Astrocyte (in vitro differentiated cells and primary cell): Measurements from ENCODE around the gene ASF1B. TPM values are rescaled to one million over a fixed set of nuclear protein-coding genes. Genes with fewer than 3 reads are reported as not detected.

ENCODE experiments used
- DNase-seq: peaks from one replicate; pipeline ENCODE4 v3.0.0-alpha.2; 2010; ENCODE audit warnings: low read depth
- FAIRE-seq: peaks from 2 replicates; lab custom pipeline; 2011; peaks lifted over from hg19 to GRCh38; lab: Jason Lieb, UNC
- H2AFZ ChIP-seq: 2 replicates; pipeline ENCODE4 v1.6.0; 2012; ENCODE audit warnings: low read depth, low read length, inconsistent platforms
- H3K27ac ChIP-seq: 2 replicates; pipeline ENCODE4 v1.5.1; 2011; ENCODE audit warnings: low read depth, low read length, inconsistent platforms
- H3K27me3 ChIP-seq: 2 replicates; pipeline ENCODE4 v1.6.0; 2011; ENCODE audit warnings: low read length, inconsistent platforms; ENCODE audit not compliant: insufficient read depth
- H3K36me3 ChIP-seq: 2 replicates; pipeline ENCODE4 v1.5.1; 2011; ENCODE audit warnings: low read length, inconsistent platforms; ENCODE audit not compliant: insufficient read depth
- H3K4me1 ChIP-seq: 2 replicates; pipeline ENCODE4 v1.5.1; 2011; ENCODE audit warnings: low read length, inconsistent platforms; ENCODE audit not compliant: insufficient read depth
- H3K4me2 ChIP-seq: 2 replicates; pipeline ENCODE4 v1.6.0; 2012; ENCODE audit warnings: low read length, inconsistent platforms
- H3K4me3 ChIP-seq: 2 replicates; pipeline ENCODE4 v1.5.1; 2011; ENCODE audit warnings: low read depth, mild to moderate bottlenecking, low read length, inconsistent platforms; ENCODE audit not compliant: insufficient read depth
- H3K79me2 ChIP-seq: 2 replicates; pipeline ENCODE4 v1.6.0; 2012; ENCODE audit warnings: mild to moderate bottlenecking, low read length, inconsistent platforms; ENCODE audit not compliant: insufficient read depth
- H3K9ac ChIP-seq: 2 replicates; pipeline ENCODE4 v1.6.0; 2012; ENCODE audit warnings: mild to moderate bottlenecking, low read length, inconsistent platforms
- H3K9me3 ChIP-seq: 2 replicates; pipeline ENCODE4 v1.5.1; 2012; ENCODE audit warnings: low read depth, mild to moderate bottlenecking, low read length, inconsistent platforms; ENCODE audit not compliant: insufficient read depth
- H4K20me1 ChIP-seq: 2 replicates; pipeline ENCODE4 v1.6.0; 2012; ENCODE audit warnings: low read length, inconsistent platforms; ENCODE audit not compliant: insufficient read depth
- H3K27ac Mint-ChIP-seq: one replicate; pipeline ENCODE4 v1.8.0; 2021; ENCODE audit warnings: mild to moderate bottlenecking, mixed read lengths; ENCODE audit not compliant: unreplicated experiment
- H3K27me3 Mint-ChIP-seq: one replicate; pipeline ENCODE4 v1.8.0; 2021; ENCODE audit warnings: low read depth, mixed read lengths; ENCODE audit not compliant: unreplicated experiment
- H3K36me3 Mint-ChIP-seq: one replicate; pipeline ENCODE4 v1.8.0; 2021; ENCODE audit warnings: low read depth, mixed read lengths; ENCODE audit not compliant: unreplicated experiment
- H3K4me1 Mint-ChIP-seq: one replicate; pipeline ENCODE4 v1.8.0; 2021; ENCODE audit warnings: low read depth, mixed read lengths; ENCODE audit not compliant: unreplicated experiment
- H3K4me3 Mint-ChIP-seq: one replicate; pipeline ENCODE4 v1.8.0; 2021; ENCODE audit warnings: mild to moderate bottlenecking, moderate library complexity, mixed read lengths; ENCODE audit not compliant: unreplicated experiment
- H3K9me3 Mint-ChIP-seq: one replicate; pipeline ENCODE4 v1.8.0; 2021; ENCODE audit warnings: mild to moderate bottlenecking, mixed read lengths; ENCODE audit not compliant: unreplicated experiment
- CTCF ChIP-seq: IDR thresholded peaks from 2 replicates; pipeline ENCODE4 v1.5.1; 2011; ENCODE audit warnings: low read depth, mild to moderate bottlenecking, inconsistent platforms, low read length, moderate library complexity; ENCODE audit not compliant: insufficient read depth
- EZH2 ChIP-seq: IDR thresholded peaks from 2 replicates; pipeline ENCODE4 v1.6.1; 2012; ENCODE audit warnings: mild to moderate bottlenecking, low read length, inconsistent platforms; ENCODE audit not compliant: insufficient read depth
- total RNA-seq: library from RNA; stranded (reverse); gene quantifications from 2 replicates; pipeline ENCODE4 v1.2.1, GENCODE V29; 2021

The ASF1B gene
- total RNA-seq, 1 donor from 2014 or later, result 1.9 TPM

- H3K9me3 Mint-ChIP-seq, result no peaks in the 10 kb centered on the region
- H4K20me1 ChIP-seq, result no peaks in the 10 kb centered on the region
- no peaks in the 10 kb centered on the region for H3K9me3 ChIP-seq
- peak overlapping the region; percentile 68 for H3K9ac ChIP-seq
- no peaks in the 10 kb centered on the region for H3K27me3 ChIP-seq
- DNase-seq, result no peak
- H3K4me1 Mint-ChIP-seq, result peaks cover 8% of the 10 kb centered on the region
- no peaks in the 10 kb centered on the region for H3K27me3 Mint-ChIP-seq
- peak overlapping the region; percentile 90 for H3K4me2 ChIP-seq
- no peak overlapping the region for H3K27ac ChIP-seq
- no peak for FAIRE-seq
- H3K36me3 Mint-ChIP-seq, result no peaks in the 10 kb centered on the region
- H3K4me1 ChIP-seq, result peaks cover 8% of the 10 kb centered on the region
- peak overlapping the region; percentile 68 for H3K4me3 ChIP-seq
- peak overlapping the region; percentile 74 for H3K4me3 Mint-ChIP-seq
- no peaks in the 10 kb centered on the region for H3K36me3 ChIP-seq
- H2AFZ ChIP-seq, result no peak overlapping the region
- TF ChIP-seq CTCF (no peak), EZH2 (no peak)
- peak overlapping the region; percentile 53 for H3K27ac Mint-ChIP-seq
- H3K79me2 ChIP-seq, result peaks cover 18% of the 10 kb centered on the region
Observed at GRCh38 chr19:14135355-14135754, 1.0 kb downstream of the ASF1B start.

GRCh38 chr19:14127929-14128509 is 8.4 kb downstream of the ASF1B start:
- no peak for DNase-seq
- no peaks in the 10 kb centered on the region for H3K9me3 ChIP-seq
- H3K27ac ChIP-seq, result no peak overlapping the region
- H3K36me3 ChIP-seq, result no peaks in the 10 kb centered on the region
- Mint-ChIP-seq H3K27ac (no peak overlapping the region), H3K36me3 (no peaks in the 10 kb centered on the region), H3K4me3 (no peak overlapping the region), H3K4me1 (no peaks in the 10 kb centered on the region), H3K9me3 (no peaks in the 10 kb centered on the region), H3K27me3 (no peaks in the 10 kb centered on the region)
- no peak overlapping the region for H3K9ac ChIP-seq
- H4K20me1 ChIP-seq, result no peaks in the 10 kb centered on the region
- no peaks in the 10 kb centered on the region for H3K4me1 ChIP-seq
- no peak for FAIRE-seq
- TF ChIP-seq CTCF (no peak), EZH2 (no peak)
- H3K4me2 ChIP-seq, result no peak overlapping the region
- H2AFZ ChIP-seq, result no peak overlapping the region
- no peaks in the 10 kb centered on the region for H3K27me3 ChIP-seq
- H3K79me2 ChIP-seq, result no peaks in the 10 kb centered on the region
- no peak overlapping the region for H3K4me3 ChIP-seq

- Mint-ChIP-seq H3K36me3 (no peaks in the 10 kb centered on the region), H3K4me3 (no peak overlapping the region), H3K9me3 (no peaks in the 10 kb centered on the region), H3K27me3 (no peaks in the 10 kb centered on the region), H3K27ac (no peak overlapping the region), H3K4me1 (no peaks in the 10 kb centered on the region)
- no peaks in the 10 kb centered on the region for H3K79me2 ChIP-seq
- H3K9ac ChIP-seq, result no peak overlapping the region
- no peak overlapping the region for H3K27ac ChIP-seq
- H3K4me3 ChIP-seq, result no peak overlapping the region
- TF ChIP-seq EZH2 (no peak), CTCF (no peak)
- H3K4me1 ChIP-seq, result no peaks in the 10 kb centered on the region
- DNase-seq (no peak), FAIRE-seq (no peak)
- no peaks in the 10 kb centered on the region for H3K27me3 ChIP-seq
- no peak overlapping the region for H2AFZ ChIP-seq
- H4K20me1 ChIP-seq, result no peaks in the 10 kb centered on the region
- no peak overlapping the region for H3K4me2 ChIP-seq
- H3K9me3 ChIP-seq, result no peaks in the 10 kb centered on the region
- H3K36me3 ChIP-seq, result no peaks in the 10 kb centered on the region
Observed at GRCh38 chr19:14127176-14127575, 9.2 kb downstream of the ASF1B start.
